Measurements from ENCODE around the gene ANKRD30BL.
"Not testable (repeated sequence)": the region's sequence is repeated elsewhere in the genome, so short reads cannot be mapped to it uniquely, and the experiment has no call there.

Gene ANKRD30BL

GRCh38 chr2:132161161-132162124, at the start of gene ANKRD30BL:
TSS of gene ANKRD30BL (minus strand) at chr2:132161952. CDS start at chr2:132161705, 247 bp downstream.
- in situ Hi-C loops (cut with HindIII; ENCODE audit: low sequenced_read_pairs), result not testable (repeated sequence)

- in situ Hi-C loops (cut with HindIII; ENCODE audit: low sequenced_read_pairs), result not testable (repeated sequence)
Observed at GRCh38 chr2:132202866-132203265, 41.1 kb upstream of the ANKRD30BL start.

GRCh38 chr2:132192854-132193253, 31.1 kb upstream of the ANKRD30BL start:
- in situ Hi-C loops (cut with HindIII; ENCODE audit: low sequenced_read_pairs), result not testable (repeated sequence)

GRCh38 chr2:132167100-132167499, 5.3 kb upstream of the ANKRD30BL start:
- in situ Hi-C loops (cut with HindIII; ENCODE audit: low sequenced_read_pairs), result not testable (repeated sequence)

- in situ Hi-C loops (cut with HindIII; ENCODE audit: low sequenced_read_pairs), result not testable (repeated sequence)
Observed at GRCh38 chr2:132162125-132162660, 441 bp upstream of the ANKRD30BL start.

- in situ Hi-C loops (cut with HindIII; ENCODE audit: low sequenced_read_pairs), result not testable (repeated sequence)
Observed at GRCh38 chr2:132146774-132147173, 15.0 kb downstream of the ANKRD30BL start.

Measured in DLD1 (cell line).